GM12878 (cell line): ENCODE measurements around the gene OSBPL10.

Experiments
- CTCF ChIP-seq, 3 experiments: IDR thresholded peaks in 2 of 3; conservative IDR thresholded peaks in 1 of 3; 2 replicates each; pipeline ENCODE4 v1.5.1; 2011; ENCODE audit warnings: low read depth in 3 of 3, low read length in 3 of 3, mild to moderate bottlenecking in 3 of 3, control low read depth in 2 of 3, moderate library complexity in 2 of 3, inconsistent platforms in 1 of 3, mixed read lengths in 1 of 3; ENCODE audit not compliant: control insufficient read depth in 2 of 3, insufficient read depth in 1 of 3; ENCODE audit errors: extremely low read depth in 1 of 3
- PBX3 ChIP-seq: IDR thresholded peaks from 2 replicates; pipeline ENCODE4 v1.6.1; 2011; ENCODE audit warnings: mild to moderate bottlenecking, low read depth, low read length, moderate library complexity; ENCODE audit not compliant: insufficient replicate concordance
- POLR2A ChIP-seq: IDR thresholded peaks from 2 replicates; pipeline ENCODE4 v1.6.1; 2011; ENCODE audit warnings: low read depth, mild to moderate bottlenecking, low read length
- POLR2AphosphoS5 ChIP-seq: IDR thresholded peaks from 2 replicates; pipeline ENCODE4 v1.6.1; 2011; ENCODE audit warnings: mild to moderate bottlenecking, low read length, inconsistent platforms
- SMARCA5 ChIP-seq: fragments of 450-650 bp; IDR thresholded peaks from 2 replicates; pipeline ENCODE4 v1.6.1; 2017; ENCODE audit warnings: mild to moderate bottlenecking

GRCh38 chr3:31977736-31978135 is 3.3 kb downstream of the OSBPL10 start:
- TF ChIP-seq POLR2AphosphoS5 (no peak), PBX3 (no peak), SMARCA5 (no peak), CTCF (IDR thresholded peaks at IDR 0.05 in 2 of 3, conservative IDR thresholded peaks at IDR 0.05 in 1 of 3; ENCODE audit: control insufficient read depth in 2 of 3, extremely low read depth in 1 of 3, insufficient read depth in 1 of 3, low read depth in 3 of 3, low read length in 3 of 3) (no peak), POLR2A (no peak)
